WTC11 (cell line): Measurements from ENCODE around the gene CD101. TPM values are rescaled to one million over a fixed set of nuclear protein-coding genes. Genes with fewer than 3 reads are reported as not detected.

ENCODE experiments used
- ATAC-seq: fragments of 200-7000 bp; cut with Tn5 transposase; 2 replicates; pipeline ENCODE4 v1.10.0; 2021; ENCODE audit warnings: mild to moderate bottlenecking, moderate library complexity
- CTCF ChIA-PET: fragments of 300-600 bp; sonication (Branson Sonifier 250); formaldehyde crosslinking; loops from one replicate; lab custom pipeline; 2021; ENCODE audit warnings: antibody characterized with exemption; lab: Charles Lee
- POLR2A ChIA-PET: fragments of 350-600 bp; sonication (Branson Sonifier 250); formaldehyde crosslinking; loops from one replicate; lab custom pipeline; 2021; ENCODE audit warnings: antibody characterized with exemption; lab: Charles Lee
- DNase-seq: peaks from one replicate; pipeline ENCODE4 v3.0.0; 2021; ENCODE audit warnings: low spot score
- H3K27ac Mint-ChIP-seq: 2 replicates; pipeline ENCODE4 v1.8.0; 2021; ENCODE audit warnings: mixed read lengths
- H3K27me3 Mint-ChIP-seq: 2 replicates; pipeline ENCODE4 v1.8.0; 2021; ENCODE audit warnings: low read depth, mild to moderate bottlenecking, moderate library complexity, mixed read lengths
- H3K36me3 Mint-ChIP-seq: 2 replicates; pipeline ENCODE4 v1.8.0; 2021; ENCODE audit warnings: mixed read lengths
- H3K4me1 Mint-ChIP-seq: 2 replicates; pipeline ENCODE4 v1.8.0; 2022; ENCODE audit warnings: mixed read lengths
- H3K4me3 Mint-ChIP-seq: 2 replicates; pipeline ENCODE4 v1.8.0; 2021; ENCODE audit warnings: mild to moderate bottlenecking, moderate library complexity, mixed read lengths
- H3K9me3 Mint-ChIP-seq: 2 replicates; pipeline ENCODE4 v1.8.0; 2021; ENCODE audit warnings: mixed read lengths
- AR ChIP-seq: fragments of 250-450 bp; sonication (Bioruptor Pico); IDR thresholded peaks from 2 replicates; pipeline ENCODE4 v1.9.0; 2021; ENCODE audit warnings: mild to moderate bottlenecking
- CREB1 ChIP-seq: sonication (generic); formaldehyde crosslinking; IDR thresholded peaks from 2 replicates; pipeline ENCODE4 v1.8.0; 2023; ENCODE audit warnings: mild to moderate bottlenecking, missing genetic modification reagents
- ETV6 ChIP-seq: sonication (generic); formaldehyde crosslinking; IDR thresholded peaks from 2 replicates; pipeline ENCODE4 v1.8.1; 2022; ENCODE audit warnings: mild to moderate bottlenecking, missing genetic modification reagents
- GABPB1 ChIP-seq: sonication (generic); formaldehyde crosslinking; IDR thresholded peaks from 2 replicates; pipeline ENCODE4 v1.8.1; 2023; ENCODE audit warnings: mild to moderate bottlenecking, missing genetic modification reagents
- KAT7 ChIP-seq: sonication (generic); formaldehyde crosslinking; IDR thresholded peaks from 2 replicates; pipeline ENCODE4 v1.8.1; 2023; ENCODE audit warnings: missing genetic modification reagents, mild to moderate bottlenecking, borderline replicate concordance
- MLX ChIP-seq: sonication (generic); formaldehyde crosslinking; IDR thresholded peaks from 2 replicates; pipeline ENCODE4 v1.8.1; 2023; ENCODE audit warnings: mild to moderate bottlenecking, missing genetic modification reagents, moderate library complexity
- MYBL2 ChIP-seq: sonication (generic); formaldehyde crosslinking; IDR thresholded peaks from 2 replicates; pipeline ENCODE4 v1.8.1; 2023; ENCODE audit warnings: mild to moderate bottlenecking, moderate library complexity, missing genetic modification reagents
- NFATC4 ChIP-seq: fragments of 250-450 bp; sonication (Bioruptor Pico); IDR thresholded peaks from 2 replicates; pipeline ENCODE4 v1.9.0; 2021; ENCODE audit warnings: mild to moderate bottlenecking
- RELA ChIP-seq: sonication (generic); formaldehyde crosslinking; IDR thresholded peaks from 2 replicates; pipeline ENCODE4 v1.8.1; 2022; ENCODE audit warnings: missing genetic modification reagents, mild to moderate bottlenecking, borderline replicate concordance
- RORB ChIP-seq: fragments of 250-450 bp; sonication (Bioruptor Pico); IDR thresholded peaks from 2 replicates; pipeline ENCODE4 v1.9.0; 2021; ENCODE audit warnings: mild to moderate bottlenecking
- SOX15 ChIP-seq: fragments of 250-450 bp; sonication (Bioruptor Pico); IDR thresholded peaks from 2 replicates; pipeline ENCODE4 v1.9.0; 2021; ENCODE audit warnings: mild to moderate bottlenecking
- TEAD1 ChIP-seq: sonication (generic); formaldehyde crosslinking; IDR thresholded peaks from 2 replicates; pipeline ENCODE4 v1.8.0; 2022; ENCODE audit warnings: mild to moderate bottlenecking, missing genetic modification reagents
- ZNF219 ChIP-seq: sonication (generic); formaldehyde crosslinking; IDR thresholded peaks from 2 replicates; pipeline ENCODE4 v1.8.0; 2023; ENCODE audit warnings: missing genetic modification reagents, mild to moderate bottlenecking, borderline replicate concordance
- total RNA-seq: library from RNA; stranded (reverse); gene quantifications from 3 replicates; pipeline ENCODE4 v1.2.3, GENCODE V29; 2021
- TF ChIP-seq, protein P1 (sequence below): sonication (generic); formaldehyde crosslinking; IDR thresholded peaks from 2 replicates; pipeline ENCODE4 v1.8.1; 2023; ENCODE audit warnings: mild to moderate bottlenecking, missing genetic modification reagents

CD101 gene
- total RNA-seq, 1 experiment from 2014 or later: 1.4 TPM

GRCh38 chr1:116991918-116992317 lies 9.6 kb upstream of the CD101 start:
- H3K27ac Mint-ChIP-seq: no peak overlapping the region
- H3K36me3 Mint-ChIP-seq: peaks cover 40% of the 10 kb centered on the region
- H3K4me1 Mint-ChIP-seq: peaks cover 27% of the 10 kb centered on the region
- ChIA-PET POLR2A (no interaction called here), CTCF (no interaction called here)
- TF ChIP-seq AR (no peak), RORB (CRISPR knock-in tag) (no peak), GABPB1 (CRISPR knock-in tag) (no peak), SOX15 (CRISPR knock-in tag) (no peak), ZNF219 (CRISPR knock-in tag) (no peak), NFATC4 (CRISPR knock-in tag) (no peak)
- no peaks in the 10 kb centered on the region for H3K27me3 Mint-ChIP-seq
- no peak for DNase-seq
- H3K4me3 Mint-ChIP-seq: no peak overlapping the region
- peaks cover 25% of the 10 kb centered on the region for H3K9me3 Mint-ChIP-seq
- peak; percentile 75 for ATAC-seq

- Mint-ChIP-seq H3K4me3 (no peak overlapping the region), H3K27me3 (no peaks in the 10 kb centered on the region)
- no peak for DNase-seq
These were observed 8.3 kb upstream of the CD101 start for GRCh38 chr1:116993286-116993685.

More at GRCh38 chr1:116993286-116993685, 8.3 kb upstream of the CD101 start:
- CTCF ChIA-PET: no interaction called here
- peaks cover 25% of the 10 kb centered on the region for H3K9me3 Mint-ChIP-seq
- TF ChIP-seq TEAD1 (no peak), MLX (CRISPR knock-in tag) (no peak), RELA (no peak), ETV6 (CRISPR knock-in tag) (no peak), KAT7 (CRISPR knock-in tag) (no peak), MYBL2 (CRISPR knock-in tag) (no peak), AR (no peak), CREB1 (CRISPR knock-in tag) (no peak)
- TF ChIP-seq, protein P1, sequence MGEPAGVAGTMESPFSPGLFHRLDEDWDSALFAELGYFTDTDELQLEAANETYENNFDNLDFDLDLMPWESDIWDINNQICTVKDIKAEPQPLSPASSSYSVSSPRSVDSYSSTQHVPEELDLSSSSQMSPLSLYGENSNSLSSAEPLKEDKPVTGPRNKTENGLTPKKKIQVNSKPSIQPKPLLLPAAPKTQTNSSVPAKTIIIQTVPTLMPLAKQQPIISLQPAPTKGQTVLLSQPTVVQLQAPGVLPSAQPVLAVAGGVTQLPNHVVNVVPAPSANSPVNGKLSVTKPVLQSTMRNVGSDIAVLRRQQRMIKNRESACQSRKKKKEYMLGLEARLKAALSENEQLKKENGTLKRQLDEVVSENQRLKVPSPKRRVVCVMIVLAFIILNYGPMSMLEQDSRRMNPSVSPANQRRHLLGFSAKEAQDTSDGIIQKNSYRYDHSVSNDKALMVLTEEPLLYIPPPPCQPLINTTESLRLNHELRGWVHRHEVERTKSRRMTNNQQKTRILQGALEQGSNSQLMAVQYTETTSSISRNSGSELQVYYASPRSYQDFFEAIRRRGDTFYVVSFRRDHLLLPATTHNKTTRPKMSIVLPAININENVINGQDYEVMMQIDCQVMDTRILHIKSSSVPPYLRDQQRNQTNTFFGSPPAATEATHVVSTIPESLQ: no peak
- H3K36me3 Mint-ChIP-seq: peaks cover 39% of the 10 kb centered on the region
- ATAC-seq: no peak
- POLR2A ChIA-PET: interaction anchor here (0.6 kb wide), 1 partner anchor 276 kb away, joined by 4 read pairs; no protein-coding TSS in a partner anchor
- no peak overlapping the region for H3K27ac Mint-ChIP-seq
- H3K4me1 Mint-ChIP-seq: peaks cover 27% of the 10 kb centered on the region
